DND-41 (cell line): ENCODE data around the gene PXK.

Source experiments
- ATAC-seq: fragments of 200-7000 bp; cut with Tn5 transposase; 3 replicates; pipeline ENCODE4 v1.9.1; 2021; ENCODE audit warnings: low read depth; ENCODE audit not compliant: insufficient read depth
- DNase-seq: peaks from one replicate; pipeline ENCODE4 v3.0.0-alpha.2; 2020
- H2AFZ ChIP-seq: 2 replicates; pipeline ENCODE4 v1.6.0; 2012; ENCODE audit warnings: low read depth, low read length
- H3K27ac ChIP-seq: 2 replicates; pipeline ENCODE4 v1.5.1; 2012; ENCODE audit warnings: low read length, inconsistent platforms
- H3K27me3 ChIP-seq: fragments of 200-600 bp; sonication (generic); 2 replicates; pipeline ENCODE4 v1.6.0; 2012; ENCODE audit warnings: low read length, mild to moderate bottlenecking, inconsistent platforms; ENCODE audit not compliant: insufficient read depth, poor library complexity
- H3K36me3 ChIP-seq: 2 replicates; pipeline ENCODE4 v1.5.1; 2012; ENCODE audit warnings: low read length, inconsistent platforms; ENCODE audit not compliant: insufficient read depth
- H3K4me1 ChIP-seq: 2 replicates; pipeline ENCODE4 v1.5.1; 2012; ENCODE audit warnings: mild to moderate bottlenecking, low read length; ENCODE audit not compliant: insufficient read depth
- H3K4me2 ChIP-seq: 2 replicates; pipeline ENCODE4 v1.6.0; 2012; ENCODE audit warnings: mild to moderate bottlenecking, moderate library complexity, low read length, inconsistent platforms; ENCODE audit not compliant: insufficient read depth
- H3K4me3 ChIP-seq, 2 experiments: fragments of 200-600 bp in 1 of 2; shearing (Covaris generic) in 1 of 2; 2 replicates each; pipeline ENCODE4 v1.5.1; 2012 to 2016; ENCODE audit warnings: inconsistent platforms in 2 of 2, low read length in 2 of 2, mild to moderate bottlenecking in 2 of 2, low read depth in 1 of 2, moderate library complexity in 1 of 2
- H3K79me2 ChIP-seq: 2 replicates; pipeline ENCODE4 v1.6.0; 2012; ENCODE audit warnings: low read length, inconsistent platforms; ENCODE audit not compliant: insufficient read depth
- H3K9ac ChIP-seq: 2 replicates; pipeline ENCODE4 v1.6.0; 2012; ENCODE audit warnings: low read depth, mild to moderate bottlenecking, inconsistent platforms, low read length, moderate library complexity
- H3K9me3 ChIP-seq: 2 replicates; pipeline ENCODE4 v1.5.1; 2012; ENCODE audit warnings: low read length, moderate library complexity, mild to moderate bottlenecking, inconsistent platforms; ENCODE audit not compliant: insufficient read depth, severe bottlenecking
- H4K20me1 ChIP-seq: 2 replicates; pipeline ENCODE4 v1.6.0; 2012; ENCODE audit warnings: low read length; ENCODE audit not compliant: insufficient read depth
- CTCF ChIP-seq: IDR thresholded peaks from 2 replicates; pipeline ENCODE4 v1.5.1; 2012; ENCODE audit warnings: borderline replicate concordance, low read length, moderate library complexity, mild to moderate bottlenecking; ENCODE audit not compliant: poor library complexity, severe bottlenecking; ENCODE audit errors: extremely low read depth
- EZH2 ChIP-seq: IDR thresholded peaks from 3 replicates; pipeline ENCODE4 v1.6.1; 2012; ENCODE audit warnings: borderline replicate concordance, low read depth, mild to moderate bottlenecking, moderate library complexity, low read length, inconsistent platforms; ENCODE audit not compliant: severe bottlenecking

Gene PXK

GRCh38 chr3:58347984-58348383 lies 15.3 kb downstream of the PXK start:
- TF ChIP-seq EZH2 (no peak), CTCF (no peak)
- Histone ChIP-seq H3K9ac (no peak overlapping the region), H3K79me2 (peaks cover 90% of the 10 kb centered on the region), H3K4me1 (peaks cover 78% of the 10 kb centered on the region), H3K9me3 (no peaks in the 10 kb centered on the region), H3K36me3 (peaks cover 37% of the 10 kb centered on the region), H4K20me1 (peaks cover 4% of the 10 kb centered on the region; the same call in 1 of the 2 replicates), H3K27ac (peak overlapping the region; percentile 99), H3K27me3 (no peaks in the 10 kb centered on the region), H3K4me3 (0 out of 4 replicates have a peak overlapping the region, but pooled peaks of 1 of the 2 experiments have one; percentile 10), H2AFZ (no peak overlapping the region), H3K4me2 (no peak overlapping the region)
- ATAC-seq: no peak
- no peak for DNase-seq

- peaks cover 90% of the 10 kb centered on the region for H3K79me2 ChIP-seq
Observed at GRCh38 chr3:58349792-58350626, 17.3 kb downstream of the PXK start.

GRCh38 chr3:58350627-58351013 lies 17.9 kb downstream of the PXK start:
- peak; percentile 9 for ATAC-seq
- DNase-seq: no peak
- TF ChIP-seq CTCF: no peak
- no peak for TF ChIP-seq EZH2
- peak overlapping the region in 1 of 2 experiments; percentile 37; a peak in 1 of 4 replicates for H3K4me3 ChIP-seq
- H3K9ac ChIP-seq: peak overlapping the region; percentile 58
- H2AFZ ChIP-seq: no peak overlapping the region
- H4K20me1 ChIP-seq: peaks cover 2% of the 10 kb centered on the region; the same call in 1 of the 2 replicates
- no peaks in the 10 kb centered on the region for H3K27me3 ChIP-seq
- peaks cover 91% of the 10 kb centered on the region for H3K4me1 ChIP-seq
- peak overlapping the region; percentile 99 for H3K27ac ChIP-seq
- H3K36me3 ChIP-seq: peaks cover 28% of the 10 kb centered on the region
- H3K79me2 ChIP-seq: peaks cover 90% of the 10 kb centered on the region
- no peaks in the 10 kb centered on the region for H3K9me3 ChIP-seq
- peak overlapping the region; percentile 53 for H3K4me2 ChIP-seq

More at GRCh38 chr3:58349792-58350626, 17.3 kb downstream of the PXK start:
- Histone ChIP-seq H3K9me3 (no peaks in the 10 kb centered on the region), H3K4me3 (peak overlapping the region in 1 of 2 experiments; percentile 37; a peak in 2 of 4 replicates), H3K27ac (peak overlapping the region; percentile 99), H3K4me1 (peaks cover 86% of the 10 kb centered on the region), H2AFZ (no peak overlapping the region), H3K27me3 (no peaks in the 10 kb centered on the region), H3K4me2 (peak overlapping the region; percentile 53), H3K9ac (peak overlapping the region; percentile 58), H4K20me1 (no peaks in the 10 kb centered on the region), H3K36me3 (peaks cover 25% of the 10 kb centered on the region)
- TF ChIP-seq CTCF: no peak
- TF ChIP-seq EZH2: no peak
- DNase-seq: peak; percentile 81
- ATAC-seq: peak; percentile 82
